GM10248 (cell line): ENCODE measurements around the gene SRGAP3.

Experiments
- CTCF ChIA-PET: fragments of 300-600 bp; sonication (Branson Sonifier 250); formaldehyde crosslinking; extraction: SDS; loops from one replicate; lab custom pipeline; 2021; ENCODE audit warnings: antibody characterized with exemption; lab: Yijun Ruan, JAX
- POLR2A ChIA-PET: fragments of 350-650 bp; sonication (Branson Sonifier 250); formaldehyde crosslinking; extraction: SDS; loops from one replicate; lab custom pipeline; 2020; ENCODE audit warnings: antibody characterized with exemption; lab: Yijun Ruan, JAX
- DNase-seq: peaks from one replicate; pipeline ENCODE4 v3.0.0; 2012; ENCODE audit errors: extremely low spot score
- CTCF ChIP-seq: IDR thresholded peaks from 2 replicates; pipeline ENCODE4 v1.5.1; 2012; ENCODE audit warnings: mild to moderate bottlenecking, low read depth; ENCODE audit errors: extremely low read depth, missing control alignments, control extremely low read depth

SRGAP3 gene

GRCh38 chr3:8932507-8932906 lies 316.9 kb downstream of the SRGAP3 start:
- DNase-seq = no peak
- TF ChIP-seq CTCF = no peak
- CTCF ChIA-PET = no interaction called here
- POLR2A ChIA-PET = no interaction called here

GRCh38 chr3:8931342-8931741 lies 318.1 kb downstream of the SRGAP3 start:
- CTCF ChIA-PET = no interaction called here
- no peak for DNase-seq
- TF ChIP-seq CTCF = no peak
- POLR2A ChIA-PET = no interaction called here
